Measurements from ENCODE around the gene LTN1. TPM values are rescaled to one million over a fixed set of nuclear protein-coding genes. Genes with fewer than 3 reads are reported as not detected.

LTN1 gene
- total RNA-seq, result 21.1 and 22.8 TPM in 2 replicates

GRCh38 chr21:28992526-28993292, at the start of gene LTN1:
TSS of gene LTN1 (minus strand) at chr21:28992877. CDS start at chr21:28992805, 72 bp downstream.

GRCh38 chr21:29024474-29025327, 32.0 kb upstream of the LTN1 start, which contains the start of gene USP16:
TSS of gene USP16 (plus strand) at chr21:29024668. CDS start at chr21:29027914, 3,246 bp downstream.

Other genes starting within 250 kb of the LTN1 start
- 14.0 and 17.4 TPM in 2 replicates for gene RWDD2B, start 26.5 kb upstream of the LTN1 start, total RNA-seq
- 26.4 and 34.4 TPM in 2 replicates for gene USP16, start 31.8 kb upstream of the LTN1 start, total RNA-seq
- gene CCT8, start 80.8 kb upstream of the LTN1 start, total RNA-seq, result 232 and 248 TPM in 2 replicates
- gene MAP3K7CL, start 137.8 kb upstream of the LTN1 start, total RNA-seq, result 2.9 and 4.7 TPM in 2 replicates

All from endothelial cell of coronary artery (primary cell).